ENCODE data around the gene ABCA12. TPM values are rescaled to one million over a fixed set of nuclear protein-coding genes. Genes with fewer than 3 reads are reported as not detected.

The ABCA12 gene
- total RNA-seq, 1 donor from 2014 or later, result 0.17 TPM

GRCh38 chr2:215098875-215099274, 39.6 kb downstream of the ABCA12 start:
- Mint-ChIP-seq H3K4me3 (no peak overlapping the region), H3K36me3 (no peaks in the 10 kb centered on the region), H3K27me3 (ENCODE audit: insufficient read depth, low read depth) (no peaks in the 10 kb centered on the region), H3K4me1 (no peaks in the 10 kb centered on the region), H3K9me3 (no peaks in the 10 kb centered on the region), H3K27ac (no peak overlapping the region)
- Histone ChIP-seq H3K79me2 (ENCODE audit: low read depth) (no peaks in the 10 kb centered on the region), H3F3A (ENCODE audit: low read depth) (no peaks in the 10 kb centered on the region), H3K9me3 (ENCODE audit: low read depth) (no peaks in the 10 kb centered on the region), H3K27me3 (no peaks in the 10 kb centered on the region), H2AFZ (replicated peaks) (no peak overlapping the region), H3K27ac (no peak overlapping the region), H3K9ac (no peak overlapping the region), H3K4me1 (no peaks in the 10 kb centered on the region), H4K20me1 (ENCODE audit: low read depth) (no peaks in the 10 kb centered on the region), H3K36me3 (no peaks in the 10 kb centered on the region), H3K4me2 (no peak overlapping the region), H3K4me3 (no peak overlapping the region)
- TF ChIP-seq CTCF (IDR thresholded peaks at IDR 0.05), result no peak
- no peak for TF ChIP-seq EZH2phosphoT487 (IDR thresholded peaks at IDR 0.05)
- TF ChIP-seq EZH2 (IDR thresholded peaks at IDR 0.05), result no peak
- DNase-seq (ENCODE audit: low spot score), result no peak

DNA sequence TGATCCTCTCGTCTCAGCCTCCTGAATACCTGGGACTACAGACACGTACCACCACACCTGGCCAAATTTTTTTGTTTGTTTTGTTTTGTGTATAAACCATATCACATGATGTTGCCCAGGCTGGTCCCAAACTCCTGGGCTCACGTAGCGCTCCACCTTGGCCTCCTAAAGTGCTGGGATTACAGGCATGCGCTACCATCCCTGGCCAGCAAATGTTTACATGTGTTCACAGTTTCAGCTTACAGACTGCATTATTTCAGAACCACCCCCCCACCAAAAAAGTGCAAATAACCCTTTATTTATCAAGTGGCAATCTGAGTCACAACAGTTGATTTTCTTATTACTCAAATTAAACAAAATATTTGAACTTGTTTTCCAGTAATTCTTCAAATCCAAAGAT, 54.3 kb downstream of the ABCA12 start:
- H3K4me3 ChIP-seq, result no peak overlapping the region

GRCh38 chr2:215083146-215083545, 55.3 kb downstream of the ABCA12 start:
- H3F3A ChIP-seq (ENCODE audit: low read depth), result no peaks in the 10 kb centered on the region
- no peaks in the 10 kb centered on the region for H3K79me2 ChIP-seq (ENCODE audit: low read depth)
- Mint-ChIP-seq H3K4me1 (peaks cover 3% of the 10 kb centered on the region), H3K27ac (no peak overlapping the region), H3K4me3 (no peak overlapping the region), H3K27me3 (ENCODE audit: insufficient read depth, low read depth) (no peaks in the 10 kb centered on the region), H3K9me3 (no peaks in the 10 kb centered on the region), H3K36me3 (no peaks in the 10 kb centered on the region)
- H2AFZ ChIP-seq (replicated peaks), result no peak overlapping the region
- no peaks in the 10 kb centered on the region for H3K27me3 ChIP-seq
- no peak overlapping the region for H3K4me2 ChIP-seq
- H3K36me3 ChIP-seq, result no peaks in the 10 kb centered on the region
- no peak overlapping the region for H3K9ac ChIP-seq
- H3K4me1 ChIP-seq, result no peaks in the 10 kb centered on the region
- no peaks in the 10 kb centered on the region for H3K9me3 ChIP-seq (ENCODE audit: low read depth)
- no peak overlapping the region for H3K4me3 ChIP-seq
- TF ChIP-seq EZH2 (IDR thresholded peaks at IDR 0.05) (no peak), EZH2phosphoT487 (IDR thresholded peaks at IDR 0.05) (no peak), CTCF (IDR thresholded peaks at IDR 0.05) (no peak)
- DNase-seq (ENCODE audit: low spot score), result no peak
- H3K27ac ChIP-seq, result no peak overlapping the region
- H4K20me1 ChIP-seq (ENCODE audit: low read depth), result no peaks in the 10 kb centered on the region

More for the DNA sequence above, 54.3 kb downstream of the ABCA12 start:
- Mint-ChIP-seq H3K36me3 (no peaks in the 10 kb centered on the region), H3K27me3 (ENCODE audit: insufficient read depth, low read depth) (no peaks in the 10 kb centered on the region), H3K27ac (no peak overlapping the region), H3K9me3 (no peaks in the 10 kb centered on the region), H3K4me1 (peaks cover 3% of the 10 kb centered on the region), H3K4me3 (no peak overlapping the region)
- no peaks in the 10 kb centered on the region for H3K36me3 ChIP-seq
- TF ChIP-seq EZH2phosphoT487 (IDR thresholded peaks at IDR 0.05), result no peak
- no peak for TF ChIP-seq CTCF (IDR thresholded peaks at IDR 0.05)
- TF ChIP-seq EZH2 (IDR thresholded peaks at IDR 0.05), result no peak
- no peaks in the 10 kb centered on the region for H3K79me2 ChIP-seq (ENCODE audit: low read depth)
- no peaks in the 10 kb centered on the region for H3F3A ChIP-seq (ENCODE audit: low read depth)
- H3K9ac ChIP-seq, result no peak overlapping the region
- no peaks in the 10 kb centered on the region for H3K9me3 ChIP-seq (ENCODE audit: low read depth)
- H3K27ac ChIP-seq, result no peak overlapping the region
- no peaks in the 10 kb centered on the region for H3K27me3 ChIP-seq
- no peak overlapping the region for H3K4me2 ChIP-seq
- no peaks in the 10 kb centered on the region for H3K4me1 ChIP-seq
- no peak for DNase-seq (ENCODE audit: low spot score)
- no peak overlapping the region for H2AFZ ChIP-seq (replicated peaks)
- no peaks in the 10 kb centered on the region for H4K20me1 ChIP-seq (ENCODE audit: low read depth)
